Measurements from ENCODE around the gene GLT8D2. TPM values are rescaled to one million over a fixed set of nuclear protein-coding genes. Genes with fewer than 3 reads are reported as not detected.

Gene GLT8D2
- total and polyA plus RNA-seq, 2 experiments from 2014 or later: 24.8 to 29.2 TPM

GRCh38 chr12:104083769-104084475 is 33.9 kb upstream of the GLT8D2 start:
- no peaks in the 10 kb centered on the region for H3K4me1 ChIP-seq (ENCODE audit: insufficient read depth)
- H3K27me3 ChIP-seq: no peaks in the 10 kb centered on the region
- H3K9me2 ChIP-seq (replicated peaks; ENCODE audit: insufficient read depth): no peaks in the 10 kb centered on the region
- H3K79me2 ChIP-seq: peaks cover 2% of the 10 kb centered on the region
- H4K20me1 ChIP-seq (ENCODE audit: insufficient read depth, poor library complexity, severe bottlenecking): no peaks in the 10 kb centered on the region
- no peak overlapping the region for H3K27ac ChIP-seq
- no peak for DNase-seq (ENCODE audit: low spot score)
- TF ChIP-seq EZH2 (IDR thresholded peaks at IDR 0.05; ENCODE audit: borderline replicate concordance) (no peak), CTCF (IDR thresholded peaks at IDR 0.05; ENCODE audit: poor library complexity) (no peak), EZH2phosphoT487 (IDR thresholded peaks at IDR 0.05; ENCODE audit: low read depth, severe bottlenecking, unreplicated experiment) (no peak)
- H3K4me2 ChIP-seq: no peak overlapping the region
- H3K4me3 ChIP-seq: no peak overlapping the region
- 93% methylated on average over 8 of the region's 8 CpGs for WGBS (ENCODE audit: low lambda C conversion rate, missing lambda C conversion rate)
- no peaks in the 10 kb centered on the region for H3K36me3 ChIP-seq (replicated peaks; ENCODE audit: insufficient read depth, low read depth)
- no peak overlapping the region for H2AFZ ChIP-seq
- H3K9me3 ChIP-seq (ENCODE audit: low read depth): no peaks in the 10 kb centered on the region

GRCh38 chr12:104080764-104081163 is 30.8 kb upstream of the GLT8D2 start:
- Histone ChIP-seq H3K4me2 (no peak overlapping the region), H3K9me3 (ENCODE audit: low read depth) (no peaks in the 10 kb centered on the region), H4K20me1 (ENCODE audit: insufficient read depth, poor library complexity, severe bottlenecking) (no peaks in the 10 kb centered on the region), H3K4me3 (no peak overlapping the region), H3K27ac (no peak overlapping the region), H3K36me3 (replicated peaks; ENCODE audit: insufficient read depth, low read depth) (no peaks in the 10 kb centered on the region), H3K27me3 (no peaks in the 10 kb centered on the region), H3K9me2 (replicated peaks; ENCODE audit: insufficient read depth) (no peaks in the 10 kb centered on the region), H3K79me2 (peaks cover 4% of the 10 kb centered on the region), H2AFZ (no peak overlapping the region), H3K4me1 (ENCODE audit: insufficient read depth) (no peaks in the 10 kb centered on the region)
- DNase-seq (ENCODE audit: low spot score): no peak
- WGBS (ENCODE audit: low lambda C conversion rate, missing lambda C conversion rate): 95% methylated on average over 1 of the region's 1 CpG
- TF ChIP-seq EZH2 (IDR thresholded peaks at IDR 0.05; ENCODE audit: borderline replicate concordance) (no peak), EZH2phosphoT487 (IDR thresholded peaks at IDR 0.05; ENCODE audit: low read depth, severe bottlenecking, unreplicated experiment) (no peak), CTCF (IDR thresholded peaks at IDR 0.05; ENCODE audit: poor library complexity) (no peak)

- Histone ChIP-seq H3K4me1 (ENCODE audit: insufficient read depth) (no peaks in the 10 kb centered on the region), H3K79me2 (peaks cover 16% of the 10 kb centered on the region), H4K20me1 (ENCODE audit: insufficient read depth, poor library complexity, severe bottlenecking) (no peaks in the 10 kb centered on the region), H3K36me3 (replicated peaks; ENCODE audit: insufficient read depth, low read depth) (no peaks in the 10 kb centered on the region), H3K27me3 (no peaks in the 10 kb centered on the region), H2AFZ (no peak overlapping the region), H3K9me3 (ENCODE audit: low read depth) (no peaks in the 10 kb centered on the region), H3K4me3 (no peak overlapping the region), H3K27ac (no peak overlapping the region), H3K9me2 (replicated peaks; ENCODE audit: insufficient read depth) (no peaks in the 10 kb centered on the region), H3K4me2 (no peak overlapping the region)
- no peak for TF ChIP-seq CTCF (IDR thresholded peaks at IDR 0.05; ENCODE audit: poor library complexity)
- no peak for TF ChIP-seq EZH2 (IDR thresholded peaks at IDR 0.05; ENCODE audit: borderline replicate concordance)
- no peak for TF ChIP-seq EZH2phosphoT487 (IDR thresholded peaks at IDR 0.05; ENCODE audit: low read depth, severe bottlenecking, unreplicated experiment)
- 67% methylated on average over 1 of the region's 1 CpG for WGBS (ENCODE audit: low lambda C conversion rate, missing lambda C conversion rate)
- DNase-seq (ENCODE audit: low spot score): no peak
These were observed 29.0 kb upstream of the GLT8D2 start for GRCh38 chr12:104079024-104079423.
